HG03442 (cell line): ENCODE results near the gene TTC4.

Experiments
- ATAC-seq: cut with Tn5 transposase; IDR thresholded peaks from one replicate; pipeline ENCODE4 v1.9.1; 2021; ENCODE audit warnings: mild to moderate bottlenecking, moderate library complexity; ENCODE audit not compliant: unreplicated experiment

The TTC4 gene

DNA sequence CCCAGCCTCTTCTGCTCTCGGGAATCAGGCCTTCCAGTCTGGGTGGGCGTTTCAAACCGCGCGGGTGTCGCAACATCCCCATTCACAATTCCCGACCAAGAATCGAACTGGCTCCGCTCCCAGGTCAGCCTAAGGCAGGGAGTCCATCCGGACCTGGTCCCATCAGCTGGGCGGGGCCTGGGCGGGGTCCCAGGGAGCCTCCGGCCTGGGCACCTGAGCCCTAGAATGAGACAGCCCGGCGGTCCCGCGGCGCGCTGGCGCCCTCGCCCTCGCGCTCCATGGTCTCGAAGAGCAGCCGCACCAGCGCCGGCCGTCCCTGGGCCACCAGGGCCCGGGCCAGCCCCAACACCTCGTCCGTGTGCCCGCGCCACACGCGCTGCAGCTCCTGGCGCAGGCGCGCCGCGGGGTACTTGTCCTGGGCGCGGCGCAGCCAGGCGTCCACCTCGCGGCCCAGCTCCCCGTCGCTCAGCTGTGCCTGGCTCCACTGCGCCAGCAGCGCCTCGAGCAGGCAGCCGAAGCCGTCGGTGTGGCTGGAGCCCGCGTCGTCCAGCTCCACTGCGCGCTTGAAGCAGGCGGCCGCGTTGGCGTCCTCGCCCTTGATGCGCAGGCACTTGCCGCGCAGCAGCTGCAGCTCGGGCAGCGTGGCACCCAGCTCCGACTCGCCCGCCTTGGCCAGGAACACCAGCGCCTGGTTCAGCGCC, 65.5 kb downstream of the TTC4 start:
- no peak for ATAC-seq

DNA sequence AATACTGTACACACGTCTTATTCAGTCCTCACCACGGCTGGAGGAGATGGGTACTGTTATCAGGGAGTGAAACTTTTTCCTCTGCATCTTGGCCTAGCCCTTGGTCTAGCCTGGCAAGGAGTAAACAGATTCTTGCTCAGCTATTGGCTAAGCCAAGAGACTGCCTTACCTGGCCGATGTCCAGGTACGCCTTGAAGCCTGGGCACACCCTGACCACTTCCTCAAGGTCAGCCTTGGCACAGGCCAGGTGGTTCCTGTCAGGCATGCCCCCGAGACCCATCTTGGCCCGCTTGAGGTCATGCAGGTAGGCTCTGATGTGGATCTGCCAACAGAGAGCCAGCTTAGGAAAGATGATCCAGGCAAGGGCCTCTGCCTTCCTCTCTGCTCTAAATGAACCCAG, 66.5 kb downstream of the TTC4 start:
- ATAC-seq: no peak

DNA sequence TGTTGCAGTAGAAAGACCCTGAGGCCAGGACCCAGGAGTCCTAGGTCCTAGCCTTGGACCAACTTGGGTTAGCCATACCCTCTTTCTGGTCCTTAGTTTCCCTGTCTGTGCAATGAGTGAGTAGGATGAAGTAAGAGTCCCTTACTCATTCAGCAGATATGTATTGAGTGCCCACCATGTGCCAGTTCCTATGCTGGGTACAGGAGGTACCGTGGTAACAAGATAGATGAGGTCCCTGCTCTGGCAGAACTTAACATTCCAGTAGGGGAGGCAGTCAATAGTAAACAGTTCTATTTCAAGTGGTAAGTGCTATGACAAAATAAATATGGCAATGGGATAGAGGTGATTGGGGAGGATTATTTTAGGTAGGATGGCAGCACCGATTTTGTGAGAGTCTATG, 66.9 kb downstream of the TTC4 start:
- no peak for ATAC-seq

DNA sequence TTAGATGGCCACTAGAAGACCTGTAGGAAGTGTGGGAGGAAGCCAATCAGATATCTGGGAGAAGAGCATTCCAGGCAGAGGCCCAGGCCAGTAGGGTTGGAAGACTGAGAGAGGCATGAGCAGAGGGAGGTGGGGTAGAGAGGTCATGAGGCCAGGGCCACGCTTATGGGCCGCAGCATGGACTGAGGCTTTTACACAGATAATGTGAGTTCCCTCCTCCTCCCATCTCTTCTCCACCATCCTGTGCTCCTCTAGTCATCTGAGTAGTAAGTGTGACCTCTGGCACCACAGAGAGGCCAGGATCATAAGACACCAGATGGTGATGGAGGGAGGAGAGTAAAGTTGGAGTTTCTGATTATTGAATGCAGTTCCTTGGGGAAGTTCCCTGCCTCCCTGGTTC, 68.4 kb downstream of the TTC4 start:
- ATAC-seq: no peak

DNA sequence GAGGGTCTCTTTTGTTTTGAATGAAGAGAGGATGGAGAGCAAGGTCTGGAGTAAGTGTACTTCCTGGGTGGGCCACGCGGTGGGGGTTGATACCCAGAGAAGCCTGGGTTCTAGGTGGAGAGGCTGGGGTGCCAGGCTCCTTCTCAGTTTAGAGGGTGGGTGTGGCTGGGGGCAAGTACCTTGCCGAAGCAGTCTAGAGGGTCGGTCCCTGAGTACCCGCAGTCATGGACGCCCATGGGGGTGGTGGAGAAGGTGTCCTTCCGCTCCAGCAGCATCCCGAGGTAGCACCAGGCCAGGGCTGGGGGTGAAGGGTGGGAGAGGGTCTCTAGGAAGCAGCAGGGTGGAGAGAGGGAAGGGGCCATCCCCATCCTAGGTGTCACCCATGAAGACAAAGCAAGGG, 71.1 kb downstream of the TTC4 start:
- ATAC-seq: no peak

DNA sequence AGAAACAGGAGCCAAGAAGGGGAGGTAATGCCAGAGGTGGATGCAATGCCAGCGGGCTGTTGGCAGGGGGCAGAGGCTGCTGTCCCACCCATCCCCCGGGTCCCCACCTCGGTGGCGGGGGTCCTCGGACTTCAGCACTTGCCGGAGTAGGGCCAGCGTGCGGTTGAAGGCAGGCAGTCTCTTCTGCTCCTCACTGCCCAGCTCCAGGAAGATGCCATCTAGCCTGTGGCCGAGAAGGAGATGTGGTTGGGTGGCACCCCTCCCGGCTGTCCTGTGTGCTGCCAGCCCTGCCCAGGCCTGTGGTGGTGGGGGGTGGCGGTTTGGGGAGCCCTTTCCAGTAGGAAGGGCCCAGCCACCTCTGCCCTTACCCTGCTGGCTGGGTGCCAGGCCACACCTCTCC, 71.9 kb downstream of the TTC4 start:
- ATAC-seq: no peak

DNA sequence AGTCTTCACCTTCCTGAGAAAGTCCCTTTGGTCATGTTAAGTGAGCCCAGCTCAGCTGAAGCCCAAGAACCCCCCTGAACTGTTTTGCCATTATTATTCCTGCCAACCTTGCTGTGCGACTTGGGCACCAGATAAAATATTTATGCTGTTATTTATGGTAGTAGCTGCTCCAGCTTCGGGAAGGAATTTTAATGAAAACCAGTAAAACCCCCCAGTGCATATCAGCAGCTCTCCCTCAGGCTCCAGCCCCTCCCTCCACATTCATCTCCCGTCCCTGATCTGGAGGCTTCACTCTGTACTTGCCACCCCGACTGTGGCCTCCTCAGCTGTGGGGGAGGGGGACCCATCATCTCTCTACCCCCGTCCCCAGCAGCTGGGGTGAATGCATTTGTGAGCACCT, 72.8 kb downstream of the TTC4 start:
- no peak for ATAC-seq

DNA sequence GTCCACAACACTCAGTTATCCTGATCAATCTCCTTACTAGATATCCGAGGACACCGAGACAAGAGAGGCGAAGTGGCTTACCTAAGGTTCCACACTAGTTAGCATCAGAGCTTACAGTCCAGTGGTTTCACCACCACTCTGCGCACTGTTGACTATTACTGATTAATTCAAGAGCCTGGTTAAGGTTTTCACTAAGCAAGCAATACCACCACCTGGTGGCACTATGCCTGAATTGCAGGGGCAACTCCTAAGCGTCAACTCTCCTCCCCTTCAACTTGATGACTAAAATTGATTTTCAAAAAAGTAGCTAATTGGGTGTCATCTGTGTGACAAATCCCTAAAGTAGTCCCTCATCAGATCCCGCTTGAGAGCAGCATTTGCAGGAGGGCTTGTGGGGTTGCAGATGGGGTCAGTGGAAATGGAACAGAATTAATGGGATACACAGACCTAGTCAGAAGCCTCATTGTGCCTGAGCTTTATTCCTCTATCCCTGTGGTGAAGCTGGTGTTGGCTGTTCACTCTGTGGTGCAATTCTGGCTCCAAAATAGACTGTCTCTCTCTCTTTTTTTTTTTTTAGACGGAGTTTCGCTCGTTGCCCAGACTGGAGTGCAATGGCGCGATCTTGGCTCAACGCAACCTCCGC, 76.3 kb downstream of the TTC4 start:
- ATAC-seq: no peak
